Measurements from ENCODE around the gene EWSR1. TPM values are rescaled to one million over a fixed set of nuclear protein-coding genes. Genes with fewer than 3 reads are reported as not detected.

Gene EWSR1
- total and polyA plus RNA-seq, 2 of the 4 experiments (the other 2 are of a cell fraction) = 243 to 518 TPM

DNA sequence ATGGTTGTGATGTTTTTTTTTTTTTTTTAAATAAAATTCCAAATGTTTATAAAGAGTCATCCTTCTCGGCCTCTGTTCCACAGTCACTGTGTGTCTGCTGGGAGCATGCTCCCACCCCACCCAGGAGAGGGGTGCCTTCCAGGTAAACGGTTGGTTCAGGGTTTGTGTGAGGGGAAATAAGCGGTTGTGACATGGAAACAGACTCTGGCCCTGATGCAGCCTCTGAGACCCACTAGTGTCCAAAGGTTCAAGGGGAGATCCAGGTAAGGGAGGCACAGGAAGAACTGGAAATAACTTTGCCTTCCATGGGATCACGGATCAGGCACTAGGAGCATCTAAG is 32.4 kb downstream of the EWSR1 start:
- H3K9ac ChIP-seq (ENCODE audit: low read depth, low read length) = no peak overlapping the region
- H3K27me3 ChIP-seq (ENCODE audit: control insufficient read depth, insufficient read depth, low read length) = no peaks in the 10 kb centered on the region
- no peak for DNase-seq
- H2BK5ac ChIP-seq (ENCODE audit: low read depth, low read length, poor library complexity, severe bottlenecking) = no peak overlapping the region
- H4K91ac ChIP-seq (ENCODE audit: insufficient read depth, low read depth, low read length) = no peak overlapping the region
- peaks cover 10% of the 10 kb centered on the region for H3K9me1 ChIP-seq (ENCODE audit: insufficient read depth, low read length)
- peaks cover 43% of the 10 kb centered on the region for H4K20me1 ChIP-seq (ENCODE audit: insufficient read depth, low read length)
- no peak overlapping the region for H3K4me3 ChIP-seq (ENCODE audit: insufficient read depth, low read depth, low read length)
- no peak for TF ChIP-seq RAD21 (IDR thresholded peaks at IDR 0.05; ENCODE audit: low read length)
- TF ChIP-seq CHD1 (IDR thresholded peaks at IDR 0.05; ENCODE audit: low read depth, low read length) = no peak
- no peak for TF ChIP-seq RFX5 (IDR thresholded peaks at IDR 0.05; ENCODE audit: low read depth, low read length)
- TF ChIP-seq, protein P1, sequence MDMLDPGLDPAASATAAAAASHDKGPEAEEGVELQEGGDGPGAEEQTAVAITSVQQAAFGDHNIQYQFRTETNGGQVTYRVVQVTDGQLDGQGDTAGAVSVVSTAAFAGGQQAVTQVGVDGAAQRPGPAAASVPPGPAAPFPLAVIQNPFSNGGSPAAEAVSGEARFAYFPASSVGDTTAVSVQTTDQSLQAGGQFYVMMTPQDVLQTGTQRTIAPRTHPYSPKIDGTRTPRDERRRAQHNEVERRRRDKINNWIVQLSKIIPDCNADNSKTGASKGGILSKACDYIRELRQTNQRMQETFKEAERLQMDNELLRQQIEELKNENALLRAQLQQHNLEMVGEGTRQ (IDR thresholded peaks at IDR 0.05; ENCODE audit: low read depth, low read length) = no peak
- TF ChIP-seq RCOR1 (IDR thresholded peaks at IDR 0.05; ENCODE audit: insufficient replicate concordance, low read length) = no peak
- ChIA-PET CTCF (no interaction called here), POLR2A (ENCODE audit: unreplicated experiment) (no interaction called here)
- no peak overlapping the region for H2AK5ac ChIP-seq (ENCODE audit: low read depth, low read length)
- intact Hi-C loops (cut with micrococcal nuclease) = no loop called here
- no peak overlapping the region for H3K18ac ChIP-seq (ENCODE audit: low read depth, low read length)
- no peaks in the 10 kb centered on the region; the same call in 1 of the 2 replicates for H3K4me1 ChIP-seq (ENCODE audit: control insufficient read depth, insufficient read depth, low read length)
- no peak overlapping the region for H2BK15ac ChIP-seq (ENCODE audit: low read depth, low read length)
- H3K36me3 ChIP-seq (ENCODE audit: control insufficient read depth, insufficient read depth, low read length) = peaks cover 54% of the 10 kb centered on the region
- no peak overlapping the region for H3K4me2 ChIP-seq (ENCODE audit: low read depth, low read length)
- H3K9me3 ChIP-seq (ENCODE audit: control insufficient read depth, insufficient read depth, low read length) = no peaks in the 10 kb centered on the region
- H3K79me1 ChIP-seq (ENCODE audit: low read depth in 1 of 2, low read length in 2 of 2) = peaks cover 18 to 32% of the 10 kb centered on the region in 2 experiments
- no peak overlapping the region for H4K5ac ChIP-seq (ENCODE audit: low read depth, low read length)
- H2AK9ac ChIP-seq (replicated peaks; ENCODE audit: low read depth, low read length, poor library complexity) = no peak overlapping the region
- no TSS peak for BruUV-seq (replicated peaks)
- no peak overlapping the region for H2BK20ac ChIP-seq (ENCODE audit: low read depth, low read length)
- H3K14ac ChIP-seq (replicated peaks; ENCODE audit: low read depth, low read length) = no peak overlapping the region
- dilution Hi-C loops (cut with HindIII; ENCODE audit: low sequenced_read_pairs, unreplicated experiment) = no loop called here
- in situ Hi-C loops (cut with MboI; ENCODE audit: low sequenced_read_pairs) = no loop called here
- H2AFZ ChIP-seq (replicated peaks; ENCODE audit: low read length, poor library complexity) = no peak overlapping the region
- no peak for ATAC-seq (ENCODE audit: low read depth)
- H3K4ac ChIP-seq (ENCODE audit: low read depth, low read length) = no peak overlapping the region
- WGBS, 2 experiments (ENCODE audit: extremely low coverage in 2 of 2, insufficient read length in 1 of 2) = 78% methylated on average over 1 of the region's 4 CpGs; no CpG with 5 or more reads in 1 of the 2 experiments
- H2BK120ac ChIP-seq (ENCODE audit: low read depth, low read length) = no peak overlapping the region
- no peak overlapping the region for H3K56ac ChIP-seq (ENCODE audit: extremely low read depth, insufficient read depth, low read length)
- no peak overlapping the region for H3K27ac ChIP-seq (ENCODE audit: insufficient read depth, low read length)
- no peak overlapping the region for H3K23ac ChIP-seq (ENCODE audit: low read depth, low read length)
- no peak overlapping the region for H4K8ac ChIP-seq (ENCODE audit: low read depth in 2 of 2, low read length in 2 of 2)

Measured in IMR-90 (cell line).